GM12891 (cell line): ENCODE results near the gene CCDC80.

Experiments
- POLR2A ChIP-seq: IDR thresholded peaks from 2 replicates; pipeline ENCODE4 v1.6.1; 2011; ENCODE audit warnings: low read depth, low read length, control low read depth
- POLR2AphosphoS5 ChIP-seq: IDR thresholded peaks from 2 replicates; pipeline ENCODE4 v1.6.1; 2011; ENCODE audit warnings: low read depth, low read length, control low read depth

DNA sequence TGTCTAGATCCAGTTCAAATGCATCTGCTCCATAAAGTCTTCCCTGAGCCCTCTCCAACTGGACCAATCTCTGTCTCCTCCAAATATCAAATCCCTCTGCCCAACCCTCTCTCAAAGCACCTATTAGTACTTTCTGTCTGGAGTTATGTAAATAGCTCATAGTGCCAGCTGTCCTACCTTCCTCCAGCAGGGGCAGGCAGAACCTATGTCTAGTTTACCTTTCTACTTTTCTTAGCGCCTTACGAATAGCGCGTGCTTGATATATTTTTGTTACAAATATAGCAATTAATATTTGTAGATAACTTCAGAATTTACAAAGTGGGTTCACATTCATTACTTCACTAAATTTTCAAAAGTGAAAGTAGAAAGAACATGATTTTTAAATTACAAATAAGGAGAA lies 14.0 kb upstream of the CCDC80 start:
- TF ChIP-seq POLR2AphosphoS5 (no peak), POLR2A (no peak)
